GM21528 (cell line): ENCODE data around the gene C1orf167.
"Not testable (repeated sequence)": the region's sequence is repeated elsewhere in the genome, so short reads cannot be mapped to it uniquely, and the experiment has no call there.

Source experiments
- ATAC-seq: cut with Tn5 transposase; IDR thresholded peaks from one replicate; pipeline ENCODE4 v1.9.1; 2021; ENCODE audit warnings: mild to moderate bottlenecking, moderate library complexity; ENCODE audit not compliant: unreplicated experiment, low FRiP score

The C1orf167 gene

GRCh38 chr1:11797525-11798216 lies 35.7 kb downstream of the C1orf167 start:
- no peak for ATAC-seq

GRCh38 chr1:11799099-11799498 lies 37.1 kb downstream of the C1orf167 start:
- ATAC-seq: no peak

GRCh38 chr1:11799896-11800295 lies 37.9 kb downstream of the C1orf167 start:
- no peak for ATAC-seq

- no peak for ATAC-seq
These were observed 38.4 kb downstream of the C1orf167 start for GRCh38 chr1:11800391-11800755.

- no peak for ATAC-seq
These were observed 38.9 kb downstream of the C1orf167 start for GRCh38 chr1:11800756-11801433.

GRCh38 chr1:11802616-11802972 lies 40.6 kb downstream of the C1orf167 start:
- no peak for ATAC-seq

- no peak for ATAC-seq
These were observed 41.2 kb downstream of the C1orf167 start for GRCh38 chr1:11802973-11803885.

GRCh38 chr1:11803924-11804665 lies 42.1 kb downstream of the C1orf167 start:
- not testable (repeated sequence) for ATAC-seq

GRCh38 chr1:11804666-11805421 lies 42.9 kb downstream of the C1orf167 start:
- ATAC-seq: no peak

GRCh38 chr1:11805422-11806306 lies 43.7 kb downstream of the C1orf167 start, which contains the start of the genes CLCN6 and MTHFR:
Gene CLCN6, plus strand, starts transcription at chr1:11806191. Its CDS starts 72 bp downstream, at chr1:11806263.
Gene MTHFR, minus strand, starts transcription at chr1:11805964. Its CDS starts 2,848 bp downstream, at chr1:11803116.
- ATAC-seq: peak; percentile 80

GRCh38 chr1:11806307-11806936 lies 44.4 kb downstream of the C1orf167 start:
- peak; percentile 45 for ATAC-seq

- no peak for ATAC-seq
These were observed 45.1 kb downstream of the C1orf167 start for GRCh38 chr1:11807133-11807532.

- no peak for ATAC-seq
These were observed 51.0 kb downstream of the C1orf167 start for GRCh38 chr1:11813021-11813420.

- ATAC-seq: no peak
These were observed 55.2 kb downstream of the C1orf167 start for GRCh38 chr1:11817192-11817591.

- ATAC-seq: no peak
These were observed 60.1 kb downstream of the C1orf167 start for GRCh38 chr1:11822091-11822490.

- ATAC-seq: no peak
These were observed 61.6 kb downstream of the C1orf167 start for GRCh38 chr1:11823366-11824137.

- ATAC-seq: no peak
These were observed 63.1 kb downstream of the C1orf167 start for GRCh38 chr1:11825131-11825530.
